GM21381 (cell line): ENCODE results near the gene FPGS.
"Not testable (repeated sequence)": the region's sequence is repeated elsewhere in the genome, so short reads cannot be mapped to it uniquely, and the experiment has no call there.

Source experiments
- ATAC-seq: cut with Tn5 transposase; IDR thresholded peaks from one replicate; pipeline ENCODE4 v1.9.1; 2021; ENCODE audit warnings: mild to moderate bottlenecking, moderate library complexity; ENCODE audit not compliant: unreplicated experiment

The FPGS gene

GRCh38 chr9:127835991-127836516 lies 33.4 kb downstream of the FPGS start:
- no peak for ATAC-seq

GRCh38 chr9:127836561-127836960 lies 33.9 kb downstream of the FPGS start:
- ATAC-seq = not testable (repeated sequence)

GRCh38 chr9:127837346-127837745 lies 34.7 kb downstream of the FPGS start:
- ATAC-seq = no peak

GRCh38 chr9:127838375-127839078 lies 35.8 kb downstream of the FPGS start:
- ATAC-seq = no peak

- ATAC-seq = no peak
These were observed 38.6 kb downstream of the FPGS start for GRCh38 chr9:127841087-127841835.

GRCh38 chr9:127844821-127845359 lies 42.2 kb downstream of the FPGS start:
- no peak for ATAC-seq

- ATAC-seq = not testable (repeated sequence)
These were observed 42.9 kb downstream of the FPGS start for GRCh38 chr9:127845619-127846018.

GRCh38 chr9:127846443-127847177 lies 43.9 kb downstream of the FPGS start:
- no peak for ATAC-seq

GRCh38 chr9:127847178-127847510 lies 44.5 kb downstream of the FPGS start:
- no peak for ATAC-seq

- ATAC-seq = no peak
These were observed 45.4 kb downstream of the FPGS start for GRCh38 chr9:127847833-127848755.

- no peak for ATAC-seq
These were observed 46.2 kb downstream of the FPGS start for GRCh38 chr9:127848756-127849504.

- no peak for ATAC-seq
These were observed 47.7 kb downstream of the FPGS start for GRCh38 chr9:127850286-127850830.

- ATAC-seq = no peak
These were observed 50.1 kb downstream of the FPGS start for GRCh38 chr9:127852829-127853228.

GRCh38 chr9:127853312-127854183 lies 50.9 kb downstream of the FPGS start:
- no peak for ATAC-seq

- no peak for ATAC-seq
These were observed 51.6 kb downstream of the FPGS start, which contains the start of gene ENG for GRCh38 chr9:127854184-127854806. Gene ENG (minus strand): TSS chr9:127854658. CDS start chr9:127854355, 303 bp downstream.

- no peak for ATAC-seq
These were observed 52.3 kb downstream of the FPGS start for GRCh38 chr9:127854960-127855359.

- ATAC-seq = no peak
These were observed 52.8 kb downstream of the FPGS start for GRCh38 chr9:127855522-127855921.
